Fibroblast of skin of scalp (primary cell): ENCODE data around the gene HSD17B1. TPM values are rescaled to one million over a fixed set of nuclear protein-coding genes. Genes with fewer than 3 reads are reported as not detected.
"Not testable (repeated sequence)": the region's sequence is repeated elsewhere in the genome, so short reads cannot be mapped to it uniquely, and the experiment has no call there.

Experiments used
- DNase-seq: peaks from one replicate; pipeline ENCODE4 v3.0.0-alpha.2; 2013
- polyA plus RNA-seq, 2 experiments: library from polyadenylated mRNA; unstranded; fragments of 120-200 nt; gene quantifications; one replicate each; pipeline ENCODE4 v1.2.1, GENCODE V29; 2013; ENCODE audit not compliant: insufficient read length in 2 of 2

Gene HSD17B1, protein sequence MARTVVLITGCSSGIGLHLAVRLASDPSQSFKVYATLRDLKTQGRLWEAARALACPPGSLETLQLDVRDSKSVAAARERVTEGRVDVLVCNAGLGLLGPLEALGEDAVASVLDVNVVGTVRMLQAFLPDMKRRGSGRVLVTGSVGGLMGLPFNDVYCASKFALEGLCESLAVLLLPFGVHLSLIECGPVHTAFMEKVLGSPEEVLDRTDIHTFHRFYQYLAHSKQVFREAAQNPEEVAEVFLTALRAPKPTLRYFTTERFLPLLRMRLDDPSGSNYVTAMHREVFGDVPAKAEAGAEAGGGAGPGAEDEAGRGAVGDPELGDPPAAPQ
- polyA plus RNA-seq (2013, experiment 1 of 2; ENCODE audit: insufficient read length) = 2.6 TPM
- polyA plus RNA-seq (2013, experiment 2 of 2; ENCODE audit: insufficient read length) = 2.0 TPM

DNA sequence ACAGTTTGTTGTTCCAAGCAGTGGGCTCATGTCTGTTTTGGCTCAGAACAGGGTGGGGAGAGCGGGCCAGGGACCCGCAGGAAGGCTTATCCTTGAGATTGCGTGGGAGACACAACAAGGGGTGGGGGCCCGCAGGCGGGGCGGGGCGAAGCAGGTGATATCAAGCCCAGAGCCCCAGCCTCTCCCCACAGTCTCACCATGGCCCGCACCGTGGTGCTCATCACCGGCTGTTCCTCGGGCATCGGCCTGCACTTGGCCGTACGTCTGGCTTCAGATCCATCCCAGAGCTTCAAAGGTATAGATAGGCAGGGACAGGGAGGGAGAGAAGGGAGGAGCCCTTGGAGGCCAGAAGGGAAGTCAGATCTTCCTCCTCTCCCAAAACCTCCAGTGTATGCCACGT, at the start of gene HSD17B1:
TSS of gene HSD17B1 (plus strand) at position 188 of the 400 bp plus-strand sequence. CDS start at position 199, 11 bp downstream.
- DNase-seq = not testable (repeated sequence)

- no peak for DNase-seq
These were observed 49.8 kb upstream of the HSD17B1 start for GRCh38 chr17:42502926-42503325.

- DNase-seq = no peak
These were observed 45.1 kb upstream of the HSD17B1 start for GRCh38 chr17:42507671-42508070.

DNA sequence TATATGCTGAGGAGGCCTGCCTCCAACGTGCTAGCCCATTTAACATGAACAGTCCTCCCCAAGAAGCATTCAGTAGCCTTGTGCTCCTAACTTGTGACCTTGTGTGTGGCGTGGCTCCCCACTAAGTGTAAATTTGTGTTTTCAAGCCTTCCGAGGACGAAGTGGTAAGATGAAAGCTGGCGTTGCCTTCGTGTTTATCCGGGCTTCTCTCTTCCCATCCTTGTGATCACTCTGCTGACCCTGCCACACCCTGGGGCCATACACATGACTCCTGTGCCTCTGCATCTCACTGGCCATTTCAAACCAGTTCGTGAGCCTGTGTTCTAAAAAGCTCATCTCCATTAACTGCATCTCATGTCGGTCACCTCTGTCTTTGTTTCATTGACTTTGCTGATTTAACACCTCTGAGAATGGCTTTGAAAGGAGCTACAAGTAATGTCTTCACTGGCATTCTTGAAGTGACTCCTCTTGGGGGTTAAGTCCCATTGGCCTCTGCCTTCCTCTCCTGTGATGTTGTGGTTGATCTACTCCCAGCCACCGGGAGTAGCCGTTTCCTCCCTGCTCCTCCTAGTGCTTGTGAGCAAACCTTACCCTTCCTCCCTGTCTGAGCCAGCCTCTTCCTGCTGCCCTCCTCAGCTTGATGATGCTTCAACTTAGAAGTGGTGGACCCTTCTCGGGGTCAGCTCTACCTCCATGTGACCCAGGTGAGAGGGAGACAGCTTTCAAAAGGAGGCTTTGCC, 44.1 kb upstream of the HSD17B1 start:
- no peak for DNase-seq

DNA sequence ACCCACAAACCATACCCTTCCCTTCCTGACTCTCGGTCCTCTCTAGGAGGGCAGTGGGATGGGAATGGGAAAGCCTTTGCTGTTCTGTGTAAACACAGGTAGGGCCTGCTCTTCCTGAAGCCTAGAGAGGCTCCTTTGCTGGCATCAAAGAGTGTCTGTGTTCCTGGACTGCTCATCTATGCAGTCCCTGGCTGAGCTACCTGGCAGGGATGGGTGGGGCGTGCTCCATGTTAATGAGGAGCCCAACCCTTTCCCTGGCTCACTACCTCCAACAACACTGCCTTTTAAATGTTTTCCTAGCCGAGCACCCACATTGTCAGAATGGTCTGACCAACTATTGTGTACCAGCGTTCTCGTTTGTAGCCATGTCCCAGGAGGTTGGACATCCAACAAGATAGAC, 43.3 kb upstream of the HSD17B1 start:
- DNase-seq = no peak

- no peak for DNase-seq
These were observed 42.9 kb upstream of the HSD17B1 start for GRCh38 chr17:42509841-42510240.

DNA sequence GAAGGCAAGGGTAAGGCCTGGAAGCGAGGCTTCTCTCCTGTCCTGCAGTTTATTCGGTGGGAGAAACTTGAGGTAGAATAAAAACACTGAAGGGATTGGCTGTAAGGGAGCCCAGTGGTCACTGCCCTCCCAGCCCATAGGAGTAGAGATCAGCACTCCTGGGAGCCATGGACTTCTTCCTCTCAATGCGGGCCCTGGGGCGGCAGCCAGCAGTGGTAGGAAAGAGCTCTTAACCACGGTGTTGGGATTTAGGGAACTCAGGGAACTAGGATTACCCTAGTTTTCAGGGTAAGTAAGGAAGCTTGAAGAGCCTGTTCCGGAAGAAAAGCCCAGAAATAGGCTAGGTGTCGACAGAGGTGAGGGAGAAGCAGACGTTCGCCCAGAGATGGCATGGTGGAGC, 40.5 kb upstream of the HSD17B1 start:
- DNase-seq = no peak

- no peak for DNase-seq
These were observed 39.9 kb upstream of the HSD17B1 start for GRCh38 chr17:42512733-42513251.

- DNase-seq = no peak
These were observed 39.0 kb upstream of the HSD17B1 start for GRCh38 chr17:42513686-42514085.

GRCh38 chr17:42514279-42514678, 38.4 kb upstream of the HSD17B1 start:
- no peak for DNase-seq

- no peak for DNase-seq
These were observed 37.9 kb upstream of the HSD17B1 start for GRCh38 chr17:42514867-42515266.

DNA sequence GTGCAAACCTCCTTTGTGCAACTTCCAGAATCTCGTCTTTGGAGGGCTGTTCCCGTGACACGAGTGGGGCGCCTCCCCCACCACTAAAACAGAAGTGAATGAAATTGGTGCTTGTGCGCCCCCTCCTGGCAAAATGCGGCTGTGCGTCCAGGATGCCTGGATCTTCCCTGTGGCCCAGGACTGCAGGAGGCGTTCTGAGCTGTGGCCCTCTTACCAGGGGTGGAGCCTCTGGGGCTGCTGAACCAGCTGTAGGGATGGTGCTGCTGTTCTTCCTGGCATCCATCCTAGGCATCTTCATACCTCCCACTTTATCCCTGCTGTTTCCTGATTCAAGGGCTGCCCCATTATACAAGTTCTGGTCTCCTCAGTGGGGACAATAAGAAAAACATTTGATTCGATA, 35.2 kb upstream of the HSD17B1 start:
- peak; percentile 97 for DNase-seq

- DNase-seq = peak; percentile 98
These were observed 34.5 kb upstream of the HSD17B1 start for GRCh38 chr17:42518046-42518754.

GRCh38 chr17:42518755-42519545, 33.8 kb upstream of the HSD17B1 start:
- peak; percentile 63 for DNase-seq

DNA sequence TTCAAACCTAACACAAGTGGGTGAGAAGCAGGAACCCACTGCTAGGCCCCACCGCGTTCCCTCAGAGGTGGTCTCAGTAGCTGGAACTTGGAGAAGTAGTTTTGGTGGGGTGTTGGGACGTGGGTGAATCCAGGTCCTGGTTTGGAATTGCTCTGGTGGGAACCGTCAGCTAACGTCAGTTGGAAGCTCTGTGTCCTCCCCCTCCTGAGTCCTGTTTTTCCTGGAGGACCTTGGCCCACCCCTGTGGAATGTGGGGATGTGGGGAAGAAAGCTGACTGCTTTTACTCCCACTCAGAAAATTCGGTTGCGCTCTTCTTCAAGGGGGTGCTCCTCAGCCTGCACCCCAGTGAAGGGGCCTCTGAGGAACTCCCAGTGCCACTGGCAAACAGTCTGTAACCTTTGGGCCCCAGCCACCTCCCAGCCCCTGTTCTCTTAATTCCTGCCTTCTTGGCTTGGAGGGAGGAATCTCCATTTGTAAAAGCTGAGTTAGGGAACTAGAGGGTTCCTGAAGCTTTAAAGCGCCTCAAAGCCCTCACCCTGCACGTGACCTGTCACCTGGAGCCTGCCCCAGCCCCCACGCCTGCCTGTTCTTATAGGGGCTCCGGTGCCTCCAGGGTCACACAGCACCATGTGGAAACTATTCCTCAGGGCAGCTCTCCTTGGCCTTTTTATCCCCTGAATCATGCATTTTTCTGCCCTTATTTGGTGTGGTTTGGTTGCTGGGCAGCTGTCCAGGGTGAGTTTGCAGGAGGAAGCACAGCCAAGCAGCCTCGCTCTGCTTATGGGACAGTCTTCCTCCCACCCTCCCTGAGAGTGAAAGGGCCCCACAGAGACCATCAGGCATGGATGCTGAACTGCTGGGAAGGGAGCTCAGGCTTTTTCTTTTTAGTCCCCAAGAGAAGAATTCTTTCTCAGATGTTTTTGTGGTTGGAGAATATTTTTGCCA, 32.9 kb upstream of the HSD17B1 start:
- DNase-seq = peak; percentile 100

GRCh38 chr17:42520540-42520951, 32.2 kb upstream of the HSD17B1 start:
- no peak for DNase-seq

- peak; percentile 54 for DNase-seq
These were observed 31.7 kb upstream of the HSD17B1 start for GRCh38 chr17:42521036-42521435.

DNA sequence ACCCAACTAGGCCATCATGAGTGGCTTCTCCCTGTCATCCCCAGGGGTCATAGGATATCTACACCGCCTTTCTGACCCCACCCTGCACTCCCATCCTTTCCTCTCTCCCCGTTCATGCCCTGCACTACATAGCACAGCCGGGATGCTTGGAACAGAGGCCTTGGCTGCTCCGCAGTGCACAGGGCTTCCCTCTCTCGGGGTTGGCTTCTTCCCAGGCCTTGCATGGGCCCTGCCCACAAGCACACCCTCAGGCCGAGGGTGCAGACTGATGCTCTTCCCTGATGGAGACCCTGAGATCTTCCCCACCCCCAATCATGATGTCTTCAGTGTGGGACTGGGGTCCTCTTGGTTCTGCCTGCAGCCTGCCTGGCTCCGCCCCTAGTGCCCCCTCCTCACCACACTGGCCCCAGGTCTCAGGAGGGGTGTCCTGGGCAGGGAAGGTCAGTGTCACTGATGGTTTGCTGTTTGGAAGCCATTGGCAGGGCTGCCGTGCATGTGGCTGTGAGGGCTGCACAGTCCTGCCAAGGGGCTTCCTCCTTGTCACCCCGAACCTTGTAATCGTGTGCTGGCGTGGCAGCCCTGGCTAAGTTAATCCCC, 31.0 kb upstream of the HSD17B1 start:
- DNase-seq = peak; percentile 30

DNA sequence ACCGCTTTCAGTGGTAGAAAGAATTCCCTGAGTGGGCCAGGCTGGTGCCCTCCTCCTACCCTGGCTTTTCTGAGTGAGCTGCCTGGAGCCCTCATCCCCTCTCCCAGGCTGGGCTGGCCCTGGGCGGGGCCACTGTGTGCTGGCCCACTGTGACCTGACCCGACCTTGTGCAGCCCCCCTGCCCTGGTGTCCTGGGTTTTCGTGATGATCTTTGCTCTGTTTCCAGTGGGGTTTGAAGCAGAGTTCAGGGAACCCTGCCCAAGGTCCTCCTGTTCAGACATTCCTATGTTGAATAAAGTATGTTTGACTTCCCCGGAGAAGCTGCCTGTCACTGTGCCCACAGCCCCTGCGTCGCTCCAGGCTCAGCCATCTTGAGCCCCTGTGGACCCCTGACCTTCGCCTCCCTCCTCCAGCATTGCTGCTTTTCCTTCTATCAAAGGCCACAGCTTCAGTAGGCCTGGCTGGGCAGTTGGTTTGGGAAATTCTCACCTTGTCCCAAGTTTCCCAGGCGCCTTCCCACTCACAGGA, 30.4 kb upstream of the HSD17B1 start:
- no peak for DNase-seq

DNA sequence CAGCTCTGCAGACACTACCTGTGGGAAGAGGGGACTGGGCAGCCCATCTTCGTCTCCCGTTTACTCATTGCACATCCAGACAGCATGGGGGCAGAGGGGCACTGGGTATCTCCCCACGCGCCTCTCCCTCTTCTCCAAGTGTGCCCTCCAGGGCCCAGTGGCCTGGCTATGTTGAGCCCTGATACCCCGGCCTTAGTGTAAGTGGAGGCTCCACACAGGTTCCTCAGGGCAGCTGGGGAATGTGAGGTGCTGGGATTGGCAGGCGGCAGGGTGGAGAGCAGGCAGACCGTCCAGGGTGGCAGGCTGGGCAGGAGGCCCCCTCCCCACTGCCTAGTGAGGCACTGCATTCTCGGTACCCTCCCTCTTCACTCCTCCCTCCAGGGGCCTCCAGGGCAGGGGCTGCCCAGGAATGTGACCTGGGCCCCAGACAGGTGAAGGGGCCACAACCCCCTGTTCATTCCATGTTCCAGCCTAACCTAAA, 29.9 kb upstream of the HSD17B1 start:
- no peak for DNase-seq
